GM23338 (cell line): Measurements from ENCODE around the gene ENOX1. TPM values are rescaled to one million over a fixed set of nuclear protein-coding genes. Genes with fewer than 3 reads are reported as not detected.

Source experiments
- ATAC-seq: fragments of 200-7000 bp; cut with Tn5 transposase; 3 replicates; pipeline ENCODE4 v1.9.1; 2020
- DNase-seq: peaks from one replicate; pipeline ENCODE4 v3.0.0-alpha.2; 2015; ENCODE audit warnings: low spot score
- H2AFZ ChIP-seq: fragments of 200-600 bp; sonication (generic); 2 replicates; pipeline ENCODE4 v1.8.0; 2016; ENCODE audit warnings: antibody characterized with exemption, mild to moderate bottlenecking, moderate library complexity
- H3F3A ChIP-seq: fragments of 200-600 bp; sonication (generic); replicated peaks from 2 replicates; pipeline ENCODE4 v1.8.0; 2017; ENCODE audit warnings: antibody characterized with exemption, mixed run types, low read depth
- H3K27ac ChIP-seq: fragments of 200-600 bp; sonication (generic); 2 replicates; pipeline ENCODE4 v1.6.1; 2016; ENCODE audit warnings: low read depth
- H3K27me3 ChIP-seq: fragments of 200-600 bp; sonication (generic); 2 replicates; pipeline ENCODE4 v1.8.0; 2016; ENCODE audit warnings: mild to moderate bottlenecking, mixed run types, moderate library complexity; ENCODE audit not compliant: insufficient read depth
- H3K36me3 ChIP-seq: fragments of 200-600 bp; sonication (generic); 2 replicates; pipeline ENCODE4 v1.8.0; 2016; ENCODE audit warnings: mild to moderate bottlenecking; ENCODE audit not compliant: insufficient read depth
- H3K4me1 ChIP-seq: fragments of 200-600 bp; sonication (generic); 2 replicates; pipeline ENCODE4 v1.8.0; 2016; ENCODE audit warnings: mild to moderate bottlenecking, moderate library complexity; ENCODE audit not compliant: insufficient read depth
- H3K4me2 ChIP-seq: fragments of 200-600 bp; sonication (generic); 2 replicates; pipeline ENCODE4 v1.7.1; 2017; ENCODE audit warnings: mixed run types
- H3K4me3 ChIP-seq: fragments of 200-600 bp; sonication (generic); 2 replicates; pipeline ENCODE4 v1.6.1; 2016; ENCODE audit warnings: mixed run types
- H3K79me2 ChIP-seq: fragments of 200-600 bp; sonication (generic); replicated peaks from 2 replicates; pipeline ENCODE4 v1.8.0; 2017; ENCODE audit warnings: mild to moderate bottlenecking; ENCODE audit not compliant: insufficient read depth
- H3K9me2 ChIP-seq: fragments of 200-600 bp; sonication (generic); 2 replicates; pipeline ENCODE4 v1.8.0; 2017; ENCODE audit not compliant: insufficient read depth
- H4K20me1 ChIP-seq: fragments of 200-600 bp; sonication (generic); replicated peaks from 2 replicates; pipeline ENCODE4 v1.8.0; 2017; ENCODE audit warnings: mild to moderate bottlenecking; ENCODE audit not compliant: insufficient read depth
- H3K27ac Mint-ChIP-seq: 2 replicates; pipeline ENCODE4 v1.8.0; 2020; ENCODE audit warnings: inconsistent platforms, mild to moderate bottlenecking, moderate library complexity, mixed read lengths
- H3K27me3 Mint-ChIP-seq: 3 replicates; pipeline ENCODE4 v1.8.0; 2022; ENCODE audit warnings: low read depth, mild to moderate bottlenecking, moderate library complexity, mixed read lengths, inconsistent platforms; ENCODE audit not compliant: insufficient read depth, poor library complexity
- H3K36me3 Mint-ChIP-seq: 3 replicates; pipeline ENCODE4 v1.8.0; 2021; ENCODE audit warnings: low read depth, mild to moderate bottlenecking, inconsistent platforms, moderate library complexity, mixed read lengths
- H3K4me1 Mint-ChIP-seq: 3 replicates; pipeline ENCODE4 v1.8.0; 2020; ENCODE audit warnings: mild to moderate bottlenecking, inconsistent platforms, mixed read lengths
- H3K4me3 Mint-ChIP-seq: 3 replicates; pipeline ENCODE4 v1.8.0; 2021; ENCODE audit warnings: moderate library complexity, mild to moderate bottlenecking, inconsistent platforms, mixed read lengths
- H3K9me3 Mint-ChIP-seq: 3 replicates; pipeline ENCODE4 v1.8.0; 2020; ENCODE audit warnings: moderate library complexity, mild to moderate bottlenecking, inconsistent platforms, mixed read lengths
- CREB1 ChIP-seq: fragments of 250-450 bp; sonication (Bioruptor Pico); IDR thresholded peaks from 2 replicates; pipeline ENCODE4 v1.5.0; 2020; ENCODE audit warnings: low read depth, mild to moderate bottlenecking, moderate library complexity
- ETS1 ChIP-seq: IDR thresholded peaks from 2 replicates; pipeline ENCODE4 v1.6.1; 2016; ENCODE audit warnings: antibody characterized with exemption
- EZH2 ChIP-seq: fragments of 200-600 bp; sonication (generic); IDR thresholded peaks from one replicate; pipeline ENCODE4 v1.8.0; 2017; ENCODE audit warnings: antibody characterized with exemption, mild to moderate bottlenecking, low read depth; ENCODE audit not compliant: unreplicated experiment
- EZH2phosphoT487 ChIP-seq: fragments of 200-600 bp; sonication (generic); IDR thresholded peaks from one replicate; pipeline ENCODE4 v1.8.1; 2018; ENCODE audit warnings: antibody characterized with exemption; ENCODE audit not compliant: unreplicated experiment
- JUNB ChIP-seq: IDR thresholded peaks from one replicate; pipeline ENCODE4 v1.6.1; 2016; ENCODE audit warnings: antibody characterized with exemption; ENCODE audit not compliant: unreplicated experiment
- NANOG ChIP-seq: IDR thresholded peaks from 2 replicates; pipeline ENCODE4 v1.6.1; 2016; ENCODE audit warnings: antibody characterized with exemption, borderline replicate concordance
- POLR2AphosphoS5 ChIP-seq: IDR thresholded peaks from 2 replicates; pipeline ENCODE4 v1.6.1; 2016; ENCODE audit warnings: antibody characterized with exemption, low read depth
- REST ChIP-seq: IDR thresholded peaks from one replicate; pipeline ENCODE4 v1.6.1; 2018; ENCODE audit warnings: antibody characterized with exemption; ENCODE audit not compliant: unreplicated experiment
- STAT1 ChIP-seq: IDR thresholded peaks from one replicate; pipeline ENCODE4 v1.6.1; 2016; ENCODE audit warnings: antibody characterized with exemption; ENCODE audit not compliant: unreplicated experiment
- ZNF114 ChIP-seq: fragments of 250-450 bp; sonication (Bioruptor Pico); IDR thresholded peaks from 2 replicates; pipeline ENCODE4 v1.5.0; 2020; ENCODE audit warnings: mild to moderate bottlenecking, moderate library complexity
- ZNF331 ChIP-seq: fragments of 250-450 bp; sonication (Bioruptor Pico); IDR thresholded peaks from 2 replicates; pipeline ENCODE4 v1.5.0; 2020; ENCODE audit warnings: low read depth, mild to moderate bottlenecking, moderate library complexity
- ZNF462 ChIP-seq: fragments of 250-450 bp; sonication (Bioruptor Pico); IDR thresholded peaks from 2 replicates; pipeline ENCODE4 v1.5.0; 2020; ENCODE audit warnings: mild to moderate bottlenecking, moderate library complexity
- polyA plus RNA-seq: library from polyadenylated mRNA; unstranded; fragments of >200 nt; fragmentation: Nextera tagmentation; extraction: Ambion mirVana; gene quantifications from 2 replicates; pipeline ENCODE4 v1.2.1, GENCODE V29; 2016
- total RNA-seq: library from RNA; depleted of rRNA; stranded (reverse); fragments of >200 nt; shearing (Covaris generic); gene quantifications from 2 replicates; pipeline ENCODE4 v1.2.3, GENCODE V29; 2014
- TF ChIP-seq, protein P1 (sequence below), 2 experiments: fragments of 200-600 bp in 1 of 2; sonication (generic) in 1 of 2; conservative IDR thresholded peaks; 2 replicates each; pipeline versions ENCODE4 v1.5.1 to v1.6.1; 2016 to 2017; ENCODE audit warnings: antibody characterized with exemption in 2 of 2, low read depth in 2 of 2, mild to moderate bottlenecking in 2 of 2, moderate library complexity in 1 of 2

Gene ENOX1
- total and polyA plus RNA-seq, 2 experiments from 2014 or later, result 0.66 to 0.81 TPM

- peaks cover 2% of the 10 kb centered on the region for H3K27me3 Mint-ChIP-seq
- no peak overlapping the region for H3K4me2 ChIP-seq
- H4K20me1 ChIP-seq, result no peaks in the 10 kb centered on the region
- H3K4me3 Mint-ChIP-seq, result no peak overlapping the region
- H2AFZ ChIP-seq, result no peak overlapping the region
- ATAC-seq (no peak), DNase-seq (no peak)
- H3K36me3 Mint-ChIP-seq, result no peaks in the 10 kb centered on the region
- H3K4me3 ChIP-seq, result no peak overlapping the region
- H3K36me3 ChIP-seq, result no peaks in the 10 kb centered on the region
- no peaks in the 10 kb centered on the region for H3K9me2 ChIP-seq
- TF ChIP-seq ETS1, result no peak
- TF ChIP-seq EZH2phosphoT487, result no peak
- TF ChIP-seq CREB1 (CRISPR knock-in tag), result no peak
- TF ChIP-seq ZNF331 (CRISPR knock-in tag), result no peak
- no peak for TF ChIP-seq REST
- no peak for TF ChIP-seq STAT1
- TF ChIP-seq POLR2AphosphoS5, result no peak
- TF ChIP-seq EZH2, result no peak
- TF ChIP-seq, protein P1, sequence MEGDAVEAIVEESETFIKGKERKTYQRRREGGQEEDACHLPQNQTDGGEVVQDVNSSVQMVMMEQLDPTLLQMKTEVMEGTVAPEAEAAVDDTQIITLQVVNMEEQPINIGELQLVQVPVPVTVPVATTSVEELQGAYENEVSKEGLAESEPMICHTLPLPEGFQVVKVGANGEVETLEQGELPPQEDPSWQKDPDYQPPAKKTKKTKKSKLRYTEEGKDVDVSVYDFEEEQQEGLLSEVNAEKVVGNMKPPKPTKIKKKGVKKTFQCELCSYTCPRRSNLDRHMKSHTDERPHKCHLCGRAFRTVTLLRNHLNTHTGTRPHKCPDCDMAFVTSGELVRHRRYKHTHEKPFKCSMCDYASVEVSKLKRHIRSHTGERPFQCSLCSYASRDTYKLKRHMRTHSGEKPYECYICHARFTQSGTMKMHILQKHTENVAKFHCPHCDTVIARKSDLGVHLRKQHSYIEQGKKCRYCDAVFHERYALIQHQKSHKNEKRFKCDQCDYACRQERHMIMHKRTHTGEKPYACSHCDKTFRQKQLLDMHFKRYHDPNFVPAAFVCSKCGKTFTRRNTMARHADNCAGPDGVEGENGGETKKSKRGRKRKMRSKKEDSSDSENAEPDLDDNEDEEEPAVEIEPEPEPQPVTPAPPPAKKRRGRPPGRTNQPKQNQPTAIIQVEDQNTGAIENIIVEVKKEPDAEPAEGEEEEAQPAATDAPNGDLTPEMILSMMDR (conservative IDR thresholded peaks at IDR 0.05; ENCODE audit: low read depth in 2 of 2), result no peak
- TF ChIP-seq ZNF114 (CRISPR knock-in tag), result no peak
- TF ChIP-seq ZNF462 (CRISPR knock-in tag), result no peak
- no peak for TF ChIP-seq NANOG
- TF ChIP-seq JUNB, result no peak
- H3K9me3 Mint-ChIP-seq, result no peaks in the 10 kb centered on the region
- no peak overlapping the region for H3K27ac ChIP-seq
- no peaks in the 10 kb centered on the region for H3K27me3 ChIP-seq
- no peak overlapping the region for H3K27ac Mint-ChIP-seq
- H3K4me1 Mint-ChIP-seq, result no peaks in the 10 kb centered on the region
- H3K4me1 ChIP-seq, result no peaks in the 10 kb centered on the region
- no peaks in the 10 kb centered on the region for H3F3A ChIP-seq
- H3K79me2 ChIP-seq, result no peaks in the 10 kb centered on the region
Observed at GRCh38 chr13:43830497-43830881, 43.7 kb upstream of the ENOX1 start.
